Posterior vena cava (tissue), 2 donors: ENCODE data around the gene MPEG1. TPM values are rescaled to one million over a fixed set of nuclear protein-coding genes. Genes with fewer than 3 reads are reported as not detected.

ENCODE experiments used
- DNase-seq: peaks from one replicate; pipeline ENCODE4 v3.0.0-alpha.2; 2020; ENCODE audit warnings: low spot score
- intact Hi-C, 2 donors: fragments of 100-400 bp; cut with DNase I; formaldehyde crosslinking; loops; one replicate each; pipeline versions ENCODE4 v1.14.1 to v1.14.2; 2022 to 2023
- total RNA-seq, 2 donors: library from RNA; stranded (reverse); fragmentation: NEBNext Ultra II Directional; extraction: Animal tissue kit (Norgen Biotek cat#: 25700); gene quantifications; one replicate each; pipeline ENCODE4 v1.2.1, GENCODE V29; 2021
- donor health status: DM: yes; HTN: yes; CAD: no.
- donor health status: DM: yes; HTN: yes; CAD: no.

Gene MPEG1
- total RNA-seq, 2 donors from 2014 or later: 20.4 to 44.8 TPM

- no peak for DNase-seq
- intact Hi-C loops: loop anchor here in 1 of 2 donors (10.0 kb wide), 1 partner anchor 106 kb away; no protein-coding TSS in a partner anchor
Measured at GRCh38 chr11:59178402-59178801, 34.3 kb downstream of the MPEG1 start.

- intact Hi-C loops: loop anchor here in 1 of 2 donors (10.0 kb wide), 1 partner anchor 108 kb away; no protein-coding TSS in a partner anchor
- no peak for DNase-seq
Measured at GRCh38 chr11:59176330-59176729, 36.4 kb downstream of the MPEG1 start.

- no peak for DNase-seq
- intact Hi-C loops: loop anchor here in 1 of 2 donors (10.0 kb wide), 1 partner anchor 110 kb away; no protein-coding TSS in a partner anchor
Measured at GRCh38 chr11:59175091-59175501, 37.6 kb downstream of the MPEG1 start.

- no peak for DNase-seq
- intact Hi-C loops: loop anchor here in 1 of 2 donors (5.0 to 10.0 kb wide), 2 partner anchors 33 to 110 kb away; no protein-coding TSS in a partner anchor
Measured at GRCh38 chr11:59174664-59175033, 38.1 kb downstream of the MPEG1 start.

GRCh38 chr11:59173964-59174663, 38.6 kb downstream of the MPEG1 start:
- intact Hi-C loops: loop anchor here (2.0 to 10.0 kb wide), 3 partner anchors 31 to 111 kb away; no protein-coding TSS in a partner anchor
- DNase-seq: no peak

- intact Hi-C loops: loop anchor here (2.0 to 10.0 kb wide), 3 partner anchors 31 to 111 kb away; no protein-coding TSS in a partner anchor
- DNase-seq: no peak
Measured at GRCh38 chr11:59173080-59173963, 39.4 kb downstream of the MPEG1 start.

- DNase-seq: no peak
- intact Hi-C loops: loop anchor here (2.0 to 10.0 kb wide), 3 partner anchors 32 to 112 kb away; no protein-coding TSS in a partner anchor
Measured at GRCh38 chr11:59172345-59173079, 40.2 kb downstream of the MPEG1 start.

GRCh38 chr11:59171508-59172322, 41.0 kb downstream of the MPEG1 start, which contains the start of gene DTX4:
DTX4 (plus strand) TSS chr11:59172132; CDS start chr11:59172596, 464 bp downstream.
- intact Hi-C loops: loop anchor here (2.0 to 10.0 kb wide), 4 partner anchors 33 to 113 kb away; no protein-coding TSS in a partner anchor
- DNase-seq: peak; percentile 97

- intact Hi-C loops: no loop called here
Measured at GRCh38 chr11:59164028-59164427, 48.7 kb downstream of the MPEG1 start.

More at GRCh38 chr11:59164028-59164427, 48.7 kb downstream of the MPEG1 start:
- DNase-seq: no peak

Other genes with a start within 250 kb of the MPEG1 start
- not detected for gene GLYATL1B, start 126.6 kb downstream of the MPEG1 start, total RNA-seq
- 1 to 10 TPM in 1 of 2 donors, under 1 TPM in 1; 0.48 to 1.0 TPM for gene FAM111B, start 105.7 kb downstream of the MPEG1 start, total RNA-seq
- 10 to 100 TPM; 15.5 to 23.6 TPM for gene FAM111A, start 70.1 kb downstream of the MPEG1 start, total RNA-seq
- gene DTX4, start 40.8 kb downstream of the MPEG1 start, total RNA-seq: 1 to 10 TPM; 1.9 to 2.0 TPM
- gene OR5AN1, start 146.0 kb upstream of the MPEG1 start, total RNA-seq: not detected
- not detected for gene OR5A2, start 213.5 kb upstream of the MPEG1 start, total RNA-seq
- not detected for gene OR5A1, start 223.5 kb upstream of the MPEG1 start, total RNA-seq
- not detected for gene OR4D6, start 244.0 kb upstream of the MPEG1 start, total RNA-seq